ENCODE measurements around the gene LRRC70.
"Not testable (repeated sequence)": the region's sequence is repeated elsewhere in the genome, so short reads cannot be mapped to it uniquely, and the experiment has no call there.

- TF ChIP-seq CTCF (IDR thresholded peaks at IDR 0.05; ENCODE audit: insufficient read depth, low read length); POLR2AphosphoS5 (IDR thresholded peaks at IDR 0.05; ENCODE audit: low read depth); GABPA (IDR thresholded peaks at IDR 0.05; ENCODE audit: low read depth): not testable (repeated sequence)
Observed at GRCh38 chr5:62565740-62566139, 12.9 kb upstream of the LRRC70 start.
